Natural killer cell (primary cell): Measurements from ENCODE around the gene NUF2. TPM values are rescaled to one million over a fixed set of nuclear protein-coding genes. Genes with fewer than 3 reads are reported as not detected.

Experiments used
- ATAC-seq, 3 donors: fragments of 150-1000 bp in 2 of 3; fragments of 200-7000 bp in 1 of 3; cut with Tn5 transposase; 1 replicate in 1 of 3; 2 replicates in 2 of 3; pipeline ENCODE4 v1.10.0; 2021; ENCODE audit warnings: mild to moderate bottlenecking in 2 of 3, moderate library complexity in 2 of 3
- DNase-seq, 2 donors: peaks; one replicate each; pipeline versions ENCODE4 v3.0.0 to v3.0.0-alpha.2; 2013 to 2021; ENCODE audit warnings: mixed read lengths in 1 of 2
- H3K27ac ChIP-seq: one replicate; pipeline ENCODE4 v1.5.1; 2013; ENCODE audit warnings: mild to moderate bottlenecking, low read length
- H3K27me3 ChIP-seq: one replicate; pipeline ENCODE4 v1.6.1; 2013; ENCODE audit warnings: low read length; ENCODE audit not compliant: control insufficient read depth, insufficient read depth
- H3K36me3 ChIP-seq: one replicate; pipeline ENCODE4 v1.6.1; 2013; ENCODE audit warnings: low read length; ENCODE audit not compliant: control insufficient read depth, insufficient read depth
- H3K4me1 ChIP-seq: one replicate; pipeline ENCODE4 v1.6.1; 2013; ENCODE audit warnings: low read length; ENCODE audit not compliant: control insufficient read depth, insufficient read depth
- H3K4me3 ChIP-seq: one replicate; pipeline ENCODE4 v1.5.1; 2013; ENCODE audit warnings: low read length
- H3K9me3 ChIP-seq: one replicate; pipeline ENCODE4 v1.6.1; 2013; ENCODE audit warnings: low read length; ENCODE audit not compliant: control insufficient read depth, insufficient read depth
- H3K27ac Mint-ChIP-seq, 2 donors: one replicate each; pipeline ENCODE4 v1.8.0; 2022; ENCODE audit warnings: mild to moderate bottlenecking in 2 of 2, mixed read lengths in 2 of 2, moderate library complexity in 1 of 2
- H3K27me3 Mint-ChIP-seq, 2 donors: one replicate each; pipeline ENCODE4 v1.8.0; 2022; ENCODE audit warnings: low read depth in 2 of 2, mixed read lengths in 2 of 2
- H3K36me3 Mint-ChIP-seq: one replicate; pipeline ENCODE4 v1.8.0; 2022; ENCODE audit warnings: mixed read lengths
- H3K4me1 Mint-ChIP-seq, 2 donors: one replicate each; pipeline ENCODE4 v1.8.0; 2022; ENCODE audit warnings: mixed read lengths in 2 of 2
- H3K4me3 Mint-ChIP-seq: one replicate; pipeline ENCODE4 v1.8.0; 2022; ENCODE audit warnings: mild to moderate bottlenecking, moderate library complexity, mixed read lengths
- H3K9me3 Mint-ChIP-seq, 2 donors: one replicate each; pipeline ENCODE4 v1.8.0; 2022; ENCODE audit warnings: mixed read lengths in 2 of 2
- WGBS: methylation state at CpG from one replicate; pipeline ENCODE4 v1.1.7; 2013; ENCODE audit warnings: missing lambda C conversion rate; ENCODE audit not compliant: insufficient coverage; 5-methylcytosine and 5-hydroxymethylcytosine counted together
- intact Hi-C: fragments of 100-400 bp; cut with micrococcal nuclease; formaldehyde crosslinking; loops from one replicate; pipeline ENCODE4 v1.14.2; 2022
- total RNA-seq, 4 donors: library from RNA; stranded (reverse); fragments of 120-200 nt in 1 of 4; gene quantifications; one replicate each; pipeline versions ENCODE4 v1.2.3 to v1.2.4, GENCODE V29; 2013 to 2022
- TF ChIP-seq, protein P1 (sequence below): fragments of 200-600 bp; IDR thresholded peaks from one replicate; pipeline ENCODE4 v1.8.0; 2022; ENCODE audit warnings: antibody characterized with exemption

NUF2 gene
- total RNA-seq, 3 donors from 2014 or later (not counting 1 experiment from before 2014, with no cell fraction given): 2.5 to 5.6 (median 2.7) TPM

DNA sequence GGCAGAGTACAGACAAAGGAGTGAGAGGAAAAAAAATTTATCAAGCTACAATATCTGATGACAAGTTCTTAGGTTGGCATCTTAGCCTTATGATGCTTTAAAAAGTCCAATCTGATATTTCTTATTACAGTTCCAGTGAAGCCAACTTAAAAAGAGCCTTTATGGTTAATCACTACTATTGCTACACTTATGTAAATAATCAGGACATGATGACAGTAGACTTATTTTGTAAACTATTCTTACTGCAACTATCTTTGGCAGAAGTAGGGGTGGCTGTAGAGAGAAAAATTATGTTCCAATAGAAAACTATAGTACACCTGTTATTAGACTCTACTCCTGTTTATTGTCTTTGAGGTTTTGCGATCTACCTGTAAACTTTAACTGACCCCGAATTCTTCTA lies 25.8 kb upstream of the NUF2 start:
- Mint-ChIP-seq H3K36me3 (peaks cover 11% of the 10 kb centered on the region), H3K4me1 (no peaks in the 10 kb centered on the region), H3K27ac (no peak overlapping the region), H3K9me3 (no peaks in the 10 kb centered on the region), H3K4me3 (no peak overlapping the region), H3K27me3 (no peaks in the 10 kb centered on the region)
- intact Hi-C loops: no loop called here
- 96% methylated on average over 2 of the region's 2 CpGs for WGBS
- H3K27ac ChIP-seq: no peak overlapping the region
- H3K4me1 ChIP-seq: no peaks in the 10 kb centered on the region
- no peak for ATAC-seq
- H3K36me3 ChIP-seq: peaks cover 3% of the 10 kb centered on the region
- TF ChIP-seq, protein P1, sequence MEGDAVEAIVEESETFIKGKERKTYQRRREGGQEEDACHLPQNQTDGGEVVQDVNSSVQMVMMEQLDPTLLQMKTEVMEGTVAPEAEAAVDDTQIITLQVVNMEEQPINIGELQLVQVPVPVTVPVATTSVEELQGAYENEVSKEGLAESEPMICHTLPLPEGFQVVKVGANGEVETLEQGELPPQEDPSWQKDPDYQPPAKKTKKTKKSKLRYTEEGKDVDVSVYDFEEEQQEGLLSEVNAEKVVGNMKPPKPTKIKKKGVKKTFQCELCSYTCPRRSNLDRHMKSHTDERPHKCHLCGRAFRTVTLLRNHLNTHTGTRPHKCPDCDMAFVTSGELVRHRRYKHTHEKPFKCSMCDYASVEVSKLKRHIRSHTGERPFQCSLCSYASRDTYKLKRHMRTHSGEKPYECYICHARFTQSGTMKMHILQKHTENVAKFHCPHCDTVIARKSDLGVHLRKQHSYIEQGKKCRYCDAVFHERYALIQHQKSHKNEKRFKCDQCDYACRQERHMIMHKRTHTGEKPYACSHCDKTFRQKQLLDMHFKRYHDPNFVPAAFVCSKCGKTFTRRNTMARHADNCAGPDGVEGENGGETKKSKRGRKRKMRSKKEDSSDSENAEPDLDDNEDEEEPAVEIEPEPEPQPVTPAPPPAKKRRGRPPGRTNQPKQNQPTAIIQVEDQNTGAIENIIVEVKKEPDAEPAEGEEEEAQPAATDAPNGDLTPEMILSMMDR: no peak
- DNase-seq: no peak
- H3K4me3 ChIP-seq: no peak overlapping the region
- H3K9me3 ChIP-seq: no peaks in the 10 kb centered on the region
- H3K27me3 ChIP-seq: no peaks in the 10 kb centered on the region

DNA sequence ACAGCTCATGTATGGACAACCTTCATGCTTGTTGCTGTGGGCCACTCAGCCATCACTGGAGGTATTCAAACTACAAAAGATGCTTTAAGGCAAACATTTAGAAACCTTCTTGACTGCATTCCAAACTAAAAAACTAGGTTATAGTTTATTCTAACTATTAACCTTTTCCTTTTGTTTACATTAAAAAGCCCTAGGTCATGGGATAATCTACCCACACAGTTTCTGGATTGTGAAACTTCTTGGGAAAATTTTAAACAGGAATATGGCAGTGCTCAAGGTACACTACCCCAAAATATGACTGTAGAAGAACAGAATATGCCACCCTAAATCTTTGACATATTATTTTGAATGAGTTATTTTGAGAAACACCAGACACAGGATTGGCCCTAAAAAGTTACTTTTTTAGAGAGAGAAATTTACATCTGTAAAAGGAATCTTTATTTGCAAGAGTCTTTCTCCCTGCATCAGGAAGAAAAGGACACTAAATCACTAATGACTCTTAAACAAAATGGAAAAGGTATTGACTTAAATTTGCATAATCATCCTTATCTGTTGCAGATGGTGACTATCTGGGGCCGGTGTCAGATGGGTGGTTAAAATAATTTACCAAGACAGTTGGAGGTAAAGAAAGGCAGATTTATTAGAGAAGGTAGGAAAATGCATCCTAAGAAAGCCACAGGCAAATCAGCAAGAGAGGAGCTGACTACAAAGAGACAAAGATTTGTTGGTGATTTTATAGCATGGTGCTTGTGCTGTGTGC lies 25.1 kb upstream of the NUF2 start:
- H3K9me3 Mint-ChIP-seq: no peaks in the 10 kb centered on the region
- DNase-seq (no peak), ATAC-seq (no peak)
- TF ChIP-seq, protein P1: no peak
- Histone ChIP-seq H3K4me3 (no peak overlapping the region), H3K9me3 (no peaks in the 10 kb centered on the region), H3K4me1 (no peaks in the 10 kb centered on the region), H3K36me3 (peaks cover 3% of the 10 kb centered on the region), H3K27me3 (no peaks in the 10 kb centered on the region), H3K27ac (no peak overlapping the region)
- 57% methylated on average over 1 of the region's 1 CpG for WGBS
- peaks cover 11% of the 10 kb centered on the region for H3K36me3 Mint-ChIP-seq
- no peaks in the 10 kb centered on the region for H3K4me1 Mint-ChIP-seq
- H3K27ac Mint-ChIP-seq: no peak overlapping the region
- H3K27me3 Mint-ChIP-seq: no peaks in the 10 kb centered on the region
- intact Hi-C loops: no loop called here
- H3K4me3 Mint-ChIP-seq: no peak overlapping the region

GRCh38 chr1:163298365-163298764 lies 23.4 kb upstream of the NUF2 start:
- Histone ChIP-seq H3K4me1 (no peaks in the 10 kb centered on the region), H3K36me3 (peaks cover 3% of the 10 kb centered on the region), H3K9me3 (no peaks in the 10 kb centered on the region), H3K27me3 (no peaks in the 10 kb centered on the region), H3K4me3 (no peak overlapping the region), H3K27ac (no peak overlapping the region)
- H3K27ac Mint-ChIP-seq: no peak overlapping the region
- WGBS: 71% methylated on average over 1 of the region's 1 CpG
- no peaks in the 10 kb centered on the region for H3K4me1 Mint-ChIP-seq
- no peaks in the 10 kb centered on the region for H3K27me3 Mint-ChIP-seq
- ATAC-seq: no peak
- intact Hi-C loops: no loop called here
- no peak for DNase-seq
- peaks cover 11% of the 10 kb centered on the region for H3K36me3 Mint-ChIP-seq
- H3K9me3 Mint-ChIP-seq: no peaks in the 10 kb centered on the region
- no peak overlapping the region for H3K4me3 Mint-ChIP-seq
- TF ChIP-seq, protein P1: no peak

- H3K27me3 ChIP-seq: no peaks in the 10 kb centered on the region
- WGBS: 94% methylated on average over 4 of the region's 4 CpGs
- Mint-ChIP-seq H3K27me3 (no peaks in the 10 kb centered on the region), H3K9me3 (no peaks in the 10 kb centered on the region), H3K4me3 (no peak overlapping the region), H3K4me1 (no peaks in the 10 kb centered on the region), H3K36me3 (peaks cover 11% of the 10 kb centered on the region), H3K27ac (no peak overlapping the region)
- TF ChIP-seq, protein P1: no peak
- H3K27ac ChIP-seq: no peak overlapping the region
- no peaks in the 10 kb centered on the region for H3K4me1 ChIP-seq
- ATAC-seq: no peak
- H3K4me3 ChIP-seq: no peak overlapping the region
- intact Hi-C loops: no loop called here
- no peak for DNase-seq
- no peaks in the 10 kb centered on the region for H3K9me3 ChIP-seq
- peaks cover 3% of the 10 kb centered on the region for H3K36me3 ChIP-seq
Observed at GRCh38 chr1:163300568-163300967, 21.2 kb upstream of the NUF2 start.
